T-helper 9 cell (primary cell): ENCODE measurements around the gene SURF2.
A peak's percentile ranks its signal among the peaks of the same experiment; 100 is the strongest.

Experiments used
- DNase-seq: peaks from one replicate; pipeline ENCODE4 v3.0.0-alpha.2; 2020

SURF2 gene

GRCh38 chr9:133403766-133404453, 47.6 kb downstream of the SURF2 start:
- peak; percentile 54 for DNase-seq

- no peak for DNase-seq
Measured at GRCh38 chr9:133404454-133405002, 48.2 kb downstream of the SURF2 start.

DNA sequence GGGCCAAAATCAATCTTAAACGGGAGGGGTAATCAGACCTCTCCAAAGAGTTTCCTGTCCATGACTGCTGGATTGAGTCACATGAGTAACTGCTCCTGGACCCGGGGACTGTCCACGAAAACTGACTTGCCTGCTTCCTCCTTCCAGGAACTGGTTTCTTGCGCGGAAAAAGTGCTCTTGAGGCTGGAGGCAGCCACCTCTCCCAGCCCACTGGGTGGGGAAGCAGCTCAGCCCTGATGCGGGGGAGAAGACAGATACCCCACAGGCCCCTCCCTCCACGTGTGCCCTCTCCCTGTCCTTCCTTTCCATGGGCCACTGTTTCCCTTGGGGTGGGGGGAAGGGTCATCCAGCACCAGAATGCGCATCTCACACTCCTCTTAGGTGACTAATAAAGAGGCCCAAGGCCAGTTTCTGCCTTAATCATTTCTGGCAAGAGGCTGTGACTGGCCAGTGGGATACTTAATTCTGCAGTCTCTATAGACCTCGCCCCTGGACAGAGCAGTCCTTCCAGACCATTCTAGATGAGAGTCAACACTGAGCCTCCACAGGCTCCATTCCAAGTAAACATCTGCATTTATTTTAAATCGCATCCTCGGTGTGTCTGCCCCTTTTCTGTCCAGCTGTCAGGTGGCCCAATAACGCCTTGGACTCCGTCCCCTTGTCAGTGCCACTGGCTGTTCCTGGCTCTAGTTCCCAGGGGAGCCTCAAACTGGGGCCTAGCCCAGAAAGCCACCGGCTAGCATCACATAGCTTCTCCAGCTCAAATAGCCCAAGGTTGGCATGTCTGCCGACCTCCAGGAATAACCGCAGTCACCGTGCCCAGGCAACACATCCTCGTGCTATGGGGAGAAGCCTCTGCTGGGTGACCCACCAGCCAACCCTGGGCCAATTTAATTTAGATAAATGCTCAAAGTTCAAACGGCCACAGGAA, 49.4 kb downstream of the SURF2 start:
- DNase-seq = no peak

DNA sequence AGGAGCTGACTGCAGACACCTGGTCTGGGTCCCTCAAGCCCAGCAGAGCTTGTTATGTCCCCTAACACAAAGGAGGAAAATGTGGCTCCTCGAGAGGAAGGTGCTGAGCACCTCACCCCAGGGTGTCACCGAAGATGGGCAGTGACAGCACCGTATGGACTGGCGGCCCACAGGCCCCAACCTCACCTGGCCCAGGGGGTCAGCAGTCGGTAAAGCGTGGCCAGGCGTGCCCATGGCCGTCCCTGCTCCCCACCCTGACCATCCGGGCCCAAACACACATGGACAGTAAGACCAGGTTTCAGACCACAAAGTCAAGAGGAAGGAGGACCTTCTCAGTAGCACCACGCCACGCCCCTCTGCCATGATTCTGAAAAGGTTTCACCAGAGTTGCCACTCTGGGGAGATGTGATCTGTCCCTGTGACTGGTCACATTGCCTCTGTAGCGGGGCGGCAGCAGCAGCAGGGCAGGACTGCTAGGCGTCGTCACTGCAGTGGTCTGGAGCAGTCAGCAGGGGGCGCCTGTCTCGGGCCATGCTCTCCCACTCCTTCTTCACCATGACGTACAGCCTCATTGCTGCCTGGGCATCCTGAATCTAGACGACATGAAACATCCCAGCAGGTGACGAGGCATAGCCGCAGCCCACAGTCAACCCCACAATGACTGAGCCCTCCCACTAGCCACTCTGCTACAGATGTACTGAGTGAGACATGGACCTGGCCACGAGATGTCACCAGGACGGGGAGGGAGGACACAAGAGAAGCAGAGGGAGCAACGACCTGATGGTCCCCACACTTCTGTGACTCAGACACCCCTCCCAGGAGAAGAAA, 50.3 kb downstream of the SURF2 start:
- DNase-seq = peak; percentile 77

DNA sequence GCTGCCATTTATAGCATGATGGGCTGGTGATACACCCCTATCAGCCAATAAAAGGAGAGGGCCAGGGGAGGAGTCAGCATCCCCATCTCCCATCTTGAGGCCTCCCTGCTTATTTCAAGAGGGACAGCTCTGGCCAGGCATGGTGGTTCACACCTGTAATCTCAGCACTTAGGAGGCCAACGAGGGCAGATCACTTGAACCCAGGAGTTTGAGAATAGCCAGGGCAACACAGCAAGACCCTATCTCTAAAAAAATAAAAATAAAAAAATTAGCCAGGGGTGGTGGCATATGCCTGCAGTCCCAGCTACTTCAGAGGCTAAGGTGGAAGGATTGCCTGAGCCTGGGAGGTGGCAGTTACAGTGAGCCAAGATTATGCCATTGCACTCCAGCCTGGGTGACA, 51.7 kb downstream of the SURF2 start:
- no peak for DNase-seq
